ENCODE results near the gene CCDC124.
"Not testable (repeated sequence)": the region's sequence is repeated elsewhere in the genome, so short reads cannot be mapped to it uniquely, and the experiment has no call there.

Gene CCDC124

DNA sequence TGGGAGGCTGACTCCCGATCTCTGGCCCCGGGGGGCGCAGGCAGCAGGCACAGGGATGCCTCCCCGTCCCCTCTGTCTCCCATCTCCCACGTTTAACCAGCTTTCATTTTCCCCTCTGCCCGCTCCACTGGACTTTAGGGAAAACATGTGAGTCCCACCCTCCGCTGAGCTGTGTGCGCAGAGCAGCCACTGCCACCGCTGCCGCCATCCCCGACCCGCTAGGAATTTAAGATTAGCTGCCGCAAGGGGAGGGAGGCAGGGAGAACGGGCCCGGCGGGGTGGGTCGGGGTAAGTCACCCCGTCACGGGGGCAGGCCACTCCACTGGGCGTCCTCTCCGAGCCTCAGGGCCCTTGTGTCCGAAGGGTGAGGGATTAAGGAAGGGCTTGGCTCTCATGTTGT, 49.6 kb downstream of the CCDC124 start:
- no peak overlapping the region for H3K4me3 ChIP-seq (ENCODE audit: low read length)
- no peak overlapping the region for H3K27ac ChIP-seq (ENCODE audit: low read depth, low read length)
- H3K4me1 ChIP-seq (ENCODE audit: control insufficient read depth, low read length) = peaks cover 40% of the 10 kb centered on the region
- no peaks in the 10 kb centered on the region for H3K79me2 ChIP-seq (ENCODE audit: control insufficient read depth, low read length)
- H3K9me3 ChIP-seq (ENCODE audit: control insufficient read depth, insufficient read depth, low read length) = no peaks in the 10 kb centered on the region
- TF ChIP-seq, protein P1, sequence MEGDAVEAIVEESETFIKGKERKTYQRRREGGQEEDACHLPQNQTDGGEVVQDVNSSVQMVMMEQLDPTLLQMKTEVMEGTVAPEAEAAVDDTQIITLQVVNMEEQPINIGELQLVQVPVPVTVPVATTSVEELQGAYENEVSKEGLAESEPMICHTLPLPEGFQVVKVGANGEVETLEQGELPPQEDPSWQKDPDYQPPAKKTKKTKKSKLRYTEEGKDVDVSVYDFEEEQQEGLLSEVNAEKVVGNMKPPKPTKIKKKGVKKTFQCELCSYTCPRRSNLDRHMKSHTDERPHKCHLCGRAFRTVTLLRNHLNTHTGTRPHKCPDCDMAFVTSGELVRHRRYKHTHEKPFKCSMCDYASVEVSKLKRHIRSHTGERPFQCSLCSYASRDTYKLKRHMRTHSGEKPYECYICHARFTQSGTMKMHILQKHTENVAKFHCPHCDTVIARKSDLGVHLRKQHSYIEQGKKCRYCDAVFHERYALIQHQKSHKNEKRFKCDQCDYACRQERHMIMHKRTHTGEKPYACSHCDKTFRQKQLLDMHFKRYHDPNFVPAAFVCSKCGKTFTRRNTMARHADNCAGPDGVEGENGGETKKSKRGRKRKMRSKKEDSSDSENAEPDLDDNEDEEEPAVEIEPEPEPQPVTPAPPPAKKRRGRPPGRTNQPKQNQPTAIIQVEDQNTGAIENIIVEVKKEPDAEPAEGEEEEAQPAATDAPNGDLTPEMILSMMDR (IDR thresholded peaks at IDR 0.05; ENCODE audit: low read depth, low read length, poor library complexity, severe bottlenecking) = no peak
- no peak for TF ChIP-seq EZH2phosphoT487 (IDR thresholded peaks at IDR 0.05; ENCODE audit: borderline replicate concordance, low read length)
- no peaks in the 10 kb centered on the region for H3K27me3 ChIP-seq (ENCODE audit: control insufficient read depth, low read length)
- no peaks in the 10 kb centered on the region for H4K20me1 ChIP-seq (ENCODE audit: control insufficient read depth, insufficient read depth, low read depth, low read length)
- H3K36me3 ChIP-seq (ENCODE audit: control insufficient read depth, low read length) = no peaks in the 10 kb centered on the region
- H3F3A ChIP-seq (ENCODE audit: control insufficient read depth, insufficient read depth) = peaks cover 23% of the 10 kb centered on the region
- no peak overlapping the region for H3K4me2 ChIP-seq (ENCODE audit: low read length)
- no peaks in the 10 kb centered on the region for H3K9me2 ChIP-seq (replicated peaks; ENCODE audit: control insufficient read depth, low read length)

DNA sequence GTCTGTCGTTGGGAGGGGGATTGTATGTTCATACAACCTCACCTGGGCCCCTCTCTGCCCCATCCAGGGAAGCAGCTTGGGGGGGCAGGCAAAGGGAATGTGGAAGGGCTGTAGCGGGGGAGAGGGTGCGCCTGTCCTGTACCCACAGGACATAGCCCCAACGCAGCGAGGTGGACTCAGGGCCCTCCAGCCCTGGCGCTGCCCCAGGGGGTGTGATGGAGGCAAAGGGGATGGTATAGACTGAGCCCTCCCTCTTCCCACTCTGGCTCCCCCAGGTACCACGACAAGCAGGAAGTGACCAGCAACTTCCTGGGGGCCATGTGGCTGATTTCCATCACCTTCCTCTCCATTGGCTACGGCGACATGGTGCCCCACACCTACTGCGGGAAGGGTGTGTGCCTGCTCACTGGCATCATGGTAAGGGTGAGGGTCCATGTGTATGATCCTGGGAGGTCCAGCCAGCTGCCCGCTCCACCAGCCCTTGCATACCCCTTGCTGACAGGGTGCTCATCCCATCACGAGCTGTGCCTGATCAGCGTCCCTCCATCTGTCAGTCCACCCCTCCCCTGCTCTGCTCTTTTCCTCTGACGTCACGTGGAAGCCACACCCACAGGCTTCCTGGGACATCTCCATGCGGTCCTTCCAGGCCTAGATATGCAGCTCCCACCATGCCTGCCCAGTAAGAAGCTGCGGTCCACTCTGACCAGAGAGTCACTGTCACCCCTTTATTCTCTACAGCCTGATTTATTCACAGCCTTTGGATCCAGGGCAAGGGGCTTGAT, 52.4 kb downstream of the CCDC124 start:
- H3K4me3 ChIP-seq (ENCODE audit: low read length) = no peak overlapping the region
- peaks cover 4% of the 10 kb centered on the region for H3F3A ChIP-seq (ENCODE audit: control insufficient read depth, insufficient read depth)
- H3K36me3 ChIP-seq (ENCODE audit: control insufficient read depth, low read length) = no peaks in the 10 kb centered on the region
- no peaks in the 10 kb centered on the region for H3K79me2 ChIP-seq (ENCODE audit: control insufficient read depth, low read length)
- H3K9me3 ChIP-seq (ENCODE audit: control insufficient read depth, insufficient read depth, low read length) = no peaks in the 10 kb centered on the region
- TF ChIP-seq, protein P1 (IDR thresholded peaks at IDR 0.05; ENCODE audit: low read depth, low read length, poor library complexity, severe bottlenecking) = no peak
- no peak for TF ChIP-seq EZH2phosphoT487 (IDR thresholded peaks at IDR 0.05; ENCODE audit: borderline replicate concordance, low read length)
- H3K9me2 ChIP-seq (replicated peaks; ENCODE audit: control insufficient read depth, low read length) = no peaks in the 10 kb centered on the region
- no peaks in the 10 kb centered on the region for H3K27me3 ChIP-seq (ENCODE audit: control insufficient read depth, low read length)
- H3K4me2 ChIP-seq (ENCODE audit: low read length) = no peak overlapping the region
- H3K27ac ChIP-seq (ENCODE audit: low read depth, low read length) = no peak overlapping the region
- peaks cover 18% of the 10 kb centered on the region for H3K4me1 ChIP-seq (ENCODE audit: control insufficient read depth, low read length)
- H4K20me1 ChIP-seq (ENCODE audit: control insufficient read depth, insufficient read depth, low read depth, low read length) = no peaks in the 10 kb centered on the region

DNA sequence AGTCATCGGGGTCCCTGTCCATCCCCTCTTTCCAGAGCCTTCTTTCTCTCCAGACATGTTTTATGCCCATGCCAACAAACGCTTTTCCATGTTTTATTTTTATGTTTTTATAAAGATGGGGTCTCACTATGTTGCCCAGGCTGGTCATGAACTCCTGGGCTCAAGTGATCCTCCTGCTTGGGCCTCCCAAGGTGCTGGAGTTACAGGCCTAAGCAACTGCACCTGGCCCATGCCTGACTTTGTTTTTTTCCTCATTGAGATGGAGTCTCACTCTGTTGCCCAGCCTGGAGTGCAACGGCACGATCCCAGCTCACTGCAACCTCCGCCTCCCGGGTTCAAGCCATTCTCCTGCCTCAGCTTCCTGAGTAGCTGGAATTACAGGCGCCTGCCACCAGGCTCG, 53.8 kb downstream of the CCDC124 start:
- H3K79me2 ChIP-seq (ENCODE audit: control insufficient read depth, low read length); H3K27me3 ChIP-seq (ENCODE audit: control insufficient read depth, low read length); H3K9me2 ChIP-seq (replicated peaks; ENCODE audit: control insufficient read depth, low read length); H3K36me3 ChIP-seq (ENCODE audit: control insufficient read depth, low read length); H3K4me2 ChIP-seq (ENCODE audit: low read length); H3K27ac ChIP-seq (ENCODE audit: low read depth, low read length); H3K4me3 ChIP-seq (ENCODE audit: low read length); H3K9me3 ChIP-seq (ENCODE audit: control insufficient read depth, insufficient read depth, low read length); H4K20me1 ChIP-seq (ENCODE audit: control insufficient read depth, insufficient read depth, low read depth, low read length); H3F3A ChIP-seq (ENCODE audit: control insufficient read depth, insufficient read depth); H3K4me1 ChIP-seq (ENCODE audit: control insufficient read depth, low read length): not testable (repeated sequence)

DNA sequence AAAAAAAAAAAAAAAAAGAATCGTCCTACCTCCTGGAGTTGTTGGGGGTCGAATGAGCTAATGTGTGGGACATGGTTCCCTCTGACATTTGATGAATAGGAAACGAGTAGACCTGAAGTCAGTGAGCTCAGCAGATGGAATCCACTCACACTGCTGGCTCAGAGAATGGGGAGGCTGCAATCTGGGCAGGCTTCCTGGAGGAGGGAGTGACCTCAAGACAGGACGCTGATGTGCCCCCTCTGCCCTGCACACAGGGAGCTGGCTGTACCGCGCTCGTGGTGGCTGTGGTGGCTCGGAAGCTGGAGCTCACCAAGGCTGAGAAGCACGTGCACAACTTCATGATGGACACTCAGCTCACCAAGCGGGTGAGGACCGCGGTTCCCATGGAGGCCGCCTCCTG, 55.3 kb downstream of the CCDC124 start:
- H3K79me2 ChIP-seq (ENCODE audit: control insufficient read depth, low read length) = no peaks in the 10 kb centered on the region
- H3K4me1 ChIP-seq (ENCODE audit: control insufficient read depth, low read length) = peaks cover 10% of the 10 kb centered on the region
- TF ChIP-seq, protein P1 (IDR thresholded peaks at IDR 0.05; ENCODE audit: low read depth, low read length, poor library complexity, severe bottlenecking) = no peak
- TF ChIP-seq EZH2phosphoT487 (IDR thresholded peaks at IDR 0.05; ENCODE audit: borderline replicate concordance, low read length) = no peak
- H3K36me3 ChIP-seq (ENCODE audit: control insufficient read depth, low read length) = no peaks in the 10 kb centered on the region
- H3K4me3 ChIP-seq (ENCODE audit: low read length) = no peak overlapping the region
- no peaks in the 10 kb centered on the region for H3K9me3 ChIP-seq (ENCODE audit: control insufficient read depth, insufficient read depth, low read length)
- H3K4me2 ChIP-seq (ENCODE audit: low read length) = no peak overlapping the region
- no peaks in the 10 kb centered on the region for H3F3A ChIP-seq (ENCODE audit: control insufficient read depth, insufficient read depth)
- H3K9me2 ChIP-seq (replicated peaks; ENCODE audit: control insufficient read depth, low read length) = no peaks in the 10 kb centered on the region
- H3K27ac ChIP-seq (ENCODE audit: low read depth, low read length) = no peak overlapping the region
- no peaks in the 10 kb centered on the region for H3K27me3 ChIP-seq (ENCODE audit: control insufficient read depth, low read length)
- H4K20me1 ChIP-seq (ENCODE audit: control insufficient read depth, insufficient read depth, low read depth, low read length) = no peaks in the 10 kb centered on the region
